ENCODE data around the gene MTMR3. TPM values are rescaled to one million over a fixed set of nuclear protein-coding genes. Genes with fewer than 3 reads are reported as not detected.
A peak's percentile ranks its signal among the peaks of the same experiment; 100 is the strongest.

Gene MTMR3
- total RNA-seq, 2 donors from 2014 or later, result 37.8 to 40.7 TPM

DNA sequence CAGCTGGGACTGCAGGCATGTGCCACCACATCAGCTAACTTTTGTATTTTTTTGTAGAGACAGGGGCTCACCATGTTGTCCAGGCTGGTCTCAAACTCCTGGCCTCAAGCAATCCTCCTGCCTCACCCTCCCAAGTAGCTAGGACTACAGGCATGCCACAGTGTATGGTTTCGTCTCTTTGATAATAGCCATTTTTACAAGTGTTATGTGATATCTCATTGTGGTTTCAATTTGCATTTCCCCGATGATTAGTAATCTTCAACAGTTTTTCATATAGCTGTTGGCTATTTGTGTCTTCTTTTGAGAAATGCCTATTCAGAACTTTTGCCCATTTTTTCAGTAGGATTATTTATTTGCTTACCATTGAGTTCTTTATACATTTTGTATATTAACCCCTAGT is 9.0 kb upstream of the MTMR3 start:
- H3K9me3 Mint-ChIP-seq, result no peaks in the 10 kb centered on the region
- no peak for ATAC-seq (replicated peaks in 1 of 2)
- no peak overlapping the region for H3K27ac Mint-ChIP-seq
- H3K4me3 Mint-ChIP-seq, result no peak overlapping the region
- DNase-seq, result no peak
- H3K36me3 Mint-ChIP-seq (ENCODE audit: insufficient read depth in 2 of 2), result no peaks in the 10 kb centered on the region
- peaks cover 14% of the 10 kb centered on the region for H3K27me3 Mint-ChIP-seq (ENCODE audit: low read depth)
- H3K4me1 Mint-ChIP-seq (ENCODE audit: low read depth), result peaks cover 13% of the 10 kb centered on the region

DNA sequence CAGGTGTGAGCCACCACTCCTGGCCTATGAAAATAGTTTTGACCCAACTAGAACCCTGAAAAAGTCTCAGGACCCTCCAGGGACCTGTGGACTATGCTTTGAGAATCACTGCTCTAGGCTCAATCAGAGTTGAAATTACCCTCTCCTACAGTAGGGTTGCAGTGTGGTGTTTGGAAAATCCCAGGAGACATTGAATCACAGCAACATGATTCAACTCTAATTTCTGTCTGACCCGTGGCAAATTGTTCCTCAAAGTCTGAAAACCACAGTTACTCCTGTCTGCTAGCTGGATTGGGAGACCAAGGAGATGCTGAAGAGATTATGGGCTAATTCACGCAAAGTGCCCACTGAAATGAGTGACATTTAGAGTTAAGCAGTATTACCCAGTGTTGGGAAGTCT is 5.4 kb upstream of the MTMR3 start:
- DNase-seq (no peak), ATAC-seq (replicated peaks in 1 of 2) (no peak)
- Mint-ChIP-seq H3K4me1 (ENCODE audit: low read depth) (no peaks in the 10 kb centered on the region), H3K36me3 (ENCODE audit: insufficient read depth in 2 of 2) (no peaks in the 10 kb centered on the region), H3K27me3 (ENCODE audit: low read depth) (peaks cover 14% of the 10 kb centered on the region), H3K4me3 (no peak overlapping the region), H3K9me3 (no peaks in the 10 kb centered on the region), H3K27ac (no peak overlapping the region)

DNA sequence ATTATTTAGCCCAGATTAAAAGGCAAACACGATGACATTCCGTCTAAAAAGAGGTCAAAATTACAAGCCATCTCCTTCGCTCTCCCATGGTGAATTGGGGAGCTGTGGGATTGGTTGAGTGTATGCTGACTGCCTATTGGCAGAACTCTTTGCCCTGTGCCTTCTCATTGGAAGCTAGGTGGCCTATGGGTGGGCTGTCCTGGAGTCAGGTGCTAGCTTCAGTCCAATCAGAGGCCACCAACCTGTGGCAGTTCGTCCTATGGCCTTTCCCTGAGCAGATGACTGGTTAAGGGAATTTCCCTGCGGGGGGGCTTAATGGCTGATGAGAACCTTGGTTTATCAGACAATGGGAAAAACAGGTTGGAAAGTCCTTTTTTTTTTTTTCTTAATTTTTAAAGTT is 3.2 kb upstream of the MTMR3 start:
- ATAC-seq (replicated peaks in 1 of 2), result no peak
- H3K9me3 Mint-ChIP-seq, result no peaks in the 10 kb centered on the region
- no peak overlapping the region for H3K27ac Mint-ChIP-seq
- no peak overlapping the region for H3K4me3 Mint-ChIP-seq
- peaks cover 9% of the 10 kb centered on the region for H3K27me3 Mint-ChIP-seq (ENCODE audit: low read depth)
- H3K36me3 Mint-ChIP-seq (ENCODE audit: insufficient read depth in 2 of 2), result peaks cover 0 to 2% of the 10 kb centered on the region in 2 donors
- DNase-seq, result no peak
- H3K4me1 Mint-ChIP-seq (ENCODE audit: low read depth), result no peaks in the 10 kb centered on the region

GRCh38 chr22:29882716-29883044 is 294 bp upstream of the MTMR3 start:
- H3K36me3 Mint-ChIP-seq (ENCODE audit: insufficient read depth in 2 of 2), result peaks cover 0 to 2% of the 10 kb centered on the region in 2 donors
- peak overlapping the region; percentile 91 to 92 for H3K4me3 Mint-ChIP-seq
- no peak for DNase-seq
- H3K27ac Mint-ChIP-seq, result no peak overlapping the region
- H3K27me3 Mint-ChIP-seq (ENCODE audit: low read depth), result no peaks in the 10 kb centered on the region
- ATAC-seq (replicated peaks in 1 of 2), result no peak
- H3K9me3 Mint-ChIP-seq, result no peaks in the 10 kb centered on the region
- H3K4me1 Mint-ChIP-seq (ENCODE audit: low read depth), result no peaks in the 10 kb centered on the region

DNA sequence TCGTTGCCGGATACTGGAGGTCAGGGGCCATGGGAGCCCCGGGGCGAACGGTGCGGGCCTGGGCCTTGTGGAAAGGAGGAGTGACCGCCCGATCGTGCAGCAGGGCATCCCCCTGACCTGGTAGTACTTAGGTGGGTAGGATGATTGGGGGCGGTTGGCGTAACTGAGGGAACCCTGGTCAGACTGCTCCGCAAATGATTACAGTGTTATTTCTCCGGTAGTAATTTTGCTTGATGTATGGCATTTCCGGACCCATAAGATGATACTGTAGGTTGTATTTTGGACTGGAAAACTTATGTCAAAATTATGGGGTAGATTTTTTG is 762 bp downstream of the MTMR3 start:
- Mint-ChIP-seq H3K4me3 (peak overlapping the region; percentile 91 to 92), H3K9me3 (no peaks in the 10 kb centered on the region), H3K36me3 (ENCODE audit: insufficient read depth in 2 of 2) (peaks cover 0 to 2% of the 10 kb centered on the region in 2 donors), H3K4me1 (ENCODE audit: low read depth) (no peaks in the 10 kb centered on the region), H3K27ac (peak overlapping the region; percentile 91), H3K27me3 (ENCODE audit: low read depth) (no peaks in the 10 kb centered on the region)
- DNase-seq, result no peak
- ATAC-seq (replicated peaks in 1 of 2), result peak in 1 of 2 donors; percentile 33

GRCh38 chr22:29885610-29886009 is 2.6 kb downstream of the MTMR3 start:
- H3K9me3 Mint-ChIP-seq, result no peaks in the 10 kb centered on the region
- H3K4me1 Mint-ChIP-seq (ENCODE audit: low read depth), result peaks cover 2% of the 10 kb centered on the region
- ATAC-seq (replicated peaks in 1 of 2) (no peak), DNase-seq (no peak)
- H3K36me3 Mint-ChIP-seq (ENCODE audit: insufficient read depth in 2 of 2), result peaks cover 0 to 2% of the 10 kb centered on the region in 2 donors
- no peaks in the 10 kb centered on the region for H3K27me3 Mint-ChIP-seq (ENCODE audit: low read depth)
- no peak overlapping the region for H3K27ac Mint-ChIP-seq
- no peak overlapping the region for H3K4me3 Mint-ChIP-seq

DNA sequence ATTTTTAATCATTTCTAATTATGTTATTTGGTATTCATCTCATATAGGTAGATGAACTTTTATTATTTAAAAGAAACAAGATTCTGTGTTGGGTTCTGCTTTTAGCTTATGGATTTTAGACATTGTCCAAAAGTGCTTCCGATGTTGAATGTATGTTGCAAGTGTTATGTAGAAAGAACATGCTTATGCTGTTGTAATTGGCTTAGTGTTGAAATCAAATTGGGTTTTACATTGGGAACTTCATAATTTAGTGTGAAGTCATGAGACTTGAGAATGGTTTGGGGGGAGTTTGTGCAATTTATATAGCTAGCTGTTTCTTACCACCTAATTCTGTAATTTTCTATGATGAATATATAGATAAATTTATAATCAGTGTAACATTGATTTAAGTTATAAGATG is 3.6 kb downstream of the MTMR3 start:
- H3K4me1 Mint-ChIP-seq (ENCODE audit: low read depth), result peaks cover 5% of the 10 kb centered on the region

GRCh38 chr22:29887358-29887757 is 4.4 kb downstream of the MTMR3 start:
- no peaks in the 10 kb centered on the region for H3K27me3 Mint-ChIP-seq (ENCODE audit: low read depth)
- no peaks in the 10 kb centered on the region for H3K9me3 Mint-ChIP-seq
- H3K27ac Mint-ChIP-seq, result no peak overlapping the region
- ATAC-seq (replicated peaks in 1 of 2) (no peak), DNase-seq (no peak)
- H3K4me1 Mint-ChIP-seq (ENCODE audit: low read depth), result peaks cover 13% of the 10 kb centered on the region
- H3K4me3 Mint-ChIP-seq, result no peak overlapping the region
- peaks cover 0 to 2% of the 10 kb centered on the region in 2 donors for H3K36me3 Mint-ChIP-seq (ENCODE audit: insufficient read depth in 2 of 2)

More for the DNA sequence above, 3.6 kb downstream of the MTMR3 start:
- Mint-ChIP-seq H3K27ac (no peak overlapping the region), H3K4me3 (no peak overlapping the region), H3K36me3 (ENCODE audit: insufficient read depth in 2 of 2) (peaks cover 0 to 2% of the 10 kb centered on the region in 2 donors), H3K27me3 (ENCODE audit: low read depth) (no peaks in the 10 kb centered on the region), H3K9me3 (no peaks in the 10 kb centered on the region)
- ATAC-seq (replicated peaks in 1 of 2) (no peak), DNase-seq (no peak)

DNA sequence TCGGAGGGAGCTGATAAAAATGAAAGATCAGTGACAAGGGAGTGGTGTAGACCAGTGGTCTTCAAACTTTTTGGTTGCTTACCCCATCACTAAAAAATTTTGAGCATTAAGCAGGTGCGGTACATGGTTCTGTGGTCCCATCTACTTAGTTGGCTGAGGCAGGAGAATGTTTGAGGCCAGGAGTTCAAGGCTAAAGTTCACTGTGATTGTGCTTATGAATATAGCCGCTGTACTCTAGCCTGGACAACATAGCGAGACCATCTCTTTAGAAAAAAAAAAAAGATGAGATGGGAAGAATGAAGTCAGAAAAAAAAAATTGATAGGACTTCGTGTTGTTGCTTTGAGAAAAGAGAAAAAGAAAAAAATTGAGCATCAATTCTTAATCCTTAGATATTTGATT is 7.8 kb downstream of the MTMR3 start:
- ATAC-seq (replicated peaks in 1 of 2), result no peak
- Mint-ChIP-seq H3K4me1 (ENCODE audit: low read depth) (peaks cover 24% of the 10 kb centered on the region), H3K27me3 (ENCODE audit: low read depth) (no peaks in the 10 kb centered on the region), H3K36me3 (ENCODE audit: insufficient read depth in 2 of 2) (no peaks in the 10 kb centered on the region), H3K27ac (no peak overlapping the region), H3K4me3 (no peak overlapping the region), H3K9me3 (peaks cover 0 to 3% of the 10 kb centered on the region in 2 donors)
- DNase-seq, result no peak

- Mint-ChIP-seq H3K4me1 (ENCODE audit: low read depth) (peaks cover 24% of the 10 kb centered on the region), H3K9me3 (peaks cover 0 to 3% of the 10 kb centered on the region in 2 donors), H3K36me3 (ENCODE audit: insufficient read depth in 2 of 2) (no peaks in the 10 kb centered on the region), H3K27me3 (ENCODE audit: low read depth) (no peaks in the 10 kb centered on the region), H3K4me3 (no peak overlapping the region), H3K27ac (no peak overlapping the region)
- no peak for DNase-seq
- ATAC-seq (replicated peaks in 1 of 2), result no peak
Measured at GRCh38 chr22:29892315-29893156, 9.6 kb downstream of the MTMR3 start.

GRCh38 chr22:29901354-29901753 is 18.4 kb downstream of the MTMR3 start:
- ATAC-seq (replicated peaks in 1 of 2) (no peak), DNase-seq (no peak)
- H3K27ac Mint-ChIP-seq, result no peak overlapping the region

GRCh38 chr22:29903371-29903770 is 20.4 kb downstream of the MTMR3 start:
- Mint-ChIP-seq H3K36me3 (ENCODE audit: insufficient read depth in 2 of 2) (no peaks in the 10 kb centered on the region), H3K27ac (no peak overlapping the region), H3K27me3 (ENCODE audit: low read depth) (no peaks in the 10 kb centered on the region), H3K4me1 (ENCODE audit: low read depth) (peaks cover 42% of the 10 kb centered on the region), H3K9me3 (no peaks in the 10 kb centered on the region), H3K4me3 (no peak overlapping the region)
- no peak for ATAC-seq (replicated peaks in 1 of 2)
- DNase-seq, result no peak

More at GRCh38 chr22:29901354-29901753, 18.4 kb downstream of the MTMR3 start:
- no peaks in the 10 kb centered on the region for H3K27me3 Mint-ChIP-seq (ENCODE audit: low read depth)
- no peaks in the 10 kb centered on the region for H3K36me3 Mint-ChIP-seq (ENCODE audit: insufficient read depth in 2 of 2)
- no peaks in the 10 kb centered on the region for H3K9me3 Mint-ChIP-seq
- H3K4me1 Mint-ChIP-seq (ENCODE audit: low read depth), result peaks cover 26% of the 10 kb centered on the region
- no peak overlapping the region for H3K4me3 Mint-ChIP-seq

GRCh38 chr22:29904020-29904419 is 21.0 kb downstream of the MTMR3 start:
- Mint-ChIP-seq H3K9me3 (no peaks in the 10 kb centered on the region), H3K4me3 (no peak overlapping the region), H3K36me3 (ENCODE audit: insufficient read depth in 2 of 2) (no peaks in the 10 kb centered on the region), H3K27ac (no peak overlapping the region), H3K4me1 (ENCODE audit: low read depth) (peaks cover 45% of the 10 kb centered on the region), H3K27me3 (ENCODE audit: low read depth) (no peaks in the 10 kb centered on the region)
- DNase-seq (no peak), ATAC-seq (replicated peaks in 1 of 2) (no peak)
